PC-9 (cell line): Measurements from ENCODE around the gene TRPM1. TPM values are rescaled to one million over a fixed set of nuclear protein-coding genes. Genes with fewer than 3 reads are reported as not detected.

Experiments
- BruUV-seq: library from RNA; stranded (reverse); fragments of 400-500 nt; replicated peaks from 2 replicates; lab custom pipeline; 2021; lab: Mats Ljungman, UMichigan
- CTCF ChIA-PET: fragments of 300-600 bp; sonication (Branson Sonifier 250); formaldehyde crosslinking; loops from one replicate; lab custom pipeline; 2022; ENCODE audit warnings: antibody characterized with exemption; lab: Charles Lee
- POLR2A ChIA-PET: fragments of 300-600 bp; sonication (Branson Sonifier 250); formaldehyde crosslinking; loops from one replicate; lab custom pipeline; 2022; ENCODE audit warnings: antibody characterized with exemption; ENCODE audit not compliant: unreplicated experiment; lab: Charles Lee
- DNase-seq, 2 experiments: peaks; one replicate each; pipeline versions ENCODE4 v3.0.0 to v3.0.0-alpha.2; 2015 to 2022; ENCODE audit warnings: mixed read lengths in 1 of 2
- H2AFZ ChIP-seq: fragments of 200-600 bp; sonication (generic); 2 replicates; pipeline ENCODE4 v1.8.1; 2017; ENCODE audit warnings: antibody characterized with exemption
- H3F3A ChIP-seq: fragments of 200-600 bp; sonication (generic); 2 replicates; pipeline ENCODE4 v1.8.1; 2017; ENCODE audit warnings: antibody characterized with exemption, mild to moderate bottlenecking, low read depth; ENCODE audit not compliant: insufficient read depth
- H3K27ac ChIP-seq: fragments of 200-600 bp; sonication (generic); 2 replicates; pipeline ENCODE4 v1.6.1; 2016; ENCODE audit warnings: mixed run types
- H3K27me3 ChIP-seq: fragments of 200-600 bp; sonication (generic); 2 replicates; pipeline ENCODE4 v1.6.1; 2016; ENCODE audit warnings: low read depth, mixed run types; ENCODE audit not compliant: insufficient read depth
- H3K36me3 ChIP-seq: fragments of 200-600 bp; sonication (generic); 2 replicates; pipeline ENCODE4 v1.6.1; 2016; ENCODE audit warnings: low read depth, mixed run types
- H3K4me1 ChIP-seq: fragments of 200-600 bp; sonication (generic); replicated peaks from 2 replicates; pipeline ENCODE4 v1.6.1; 2016; ENCODE audit warnings: mixed run types; ENCODE audit not compliant: insufficient read depth
- H3K4me2 ChIP-seq: fragments of 200-600 bp; sonication (generic); 2 replicates; pipeline ENCODE4 v1.6.1; 2017; ENCODE audit warnings: mixed run types
- H3K4me3 ChIP-seq: fragments of 200-600 bp; sonication (generic); 2 replicates; pipeline ENCODE4 v1.6.1; 2016; ENCODE audit warnings: mixed run types
- H3K79me2 ChIP-seq: fragments of 200-600 bp; sonication (generic); 2 replicates; pipeline ENCODE4 v1.6.1; 2017; ENCODE audit warnings: low read depth, mixed run types
- H3K9me2 ChIP-seq: fragments of 200-600 bp; sonication (generic); 2 replicates; pipeline ENCODE4 v1.8.1; 2017; ENCODE audit warnings: mild to moderate bottlenecking; ENCODE audit not compliant: insufficient read depth
- H3K9me3 ChIP-seq: fragments of 200-600 bp; sonication (generic); 2 replicates; pipeline ENCODE4 v1.8.1; 2016; ENCODE audit warnings: low read depth; ENCODE audit not compliant: insufficient read depth
- H4K20me1 ChIP-seq: fragments of 200-600 bp; sonication (generic); 2 replicates; pipeline ENCODE4 v1.8.1; 2017; ENCODE audit not compliant: insufficient read depth
- CTCF ChIP-seq: fragments of 200-600 bp; sonication (generic); conservative IDR thresholded peaks from 2 replicates; pipeline ENCODE4 v1.6.1; 2017; ENCODE audit warnings: mixed run types, antibody characterized with exemption, mild to moderate bottlenecking, moderate library complexity
- EZH2 ChIP-seq: fragments of 200-600 bp; sonication (generic); IDR thresholded peaks from 2 replicates; pipeline ENCODE4 v1.8.0; 2017; ENCODE audit warnings: antibody characterized with exemption, low read depth
- intact Hi-C: fragments of 100-400 bp; cut with micrococcal nuclease; formaldehyde crosslinking; loops from one replicate; pipeline ENCODE4 v1.10.0; 2022; ENCODE audit not compliant: unreplicated experiment
- total RNA-seq: library from RNA; stranded (reverse); gene quantifications from 2 replicates; pipeline ENCODE4 v1.2.3, GENCODE V29; 2021

TRPM1 gene
- total RNA-seq, 1 experiment from 2014 or later = not detected

DNA sequence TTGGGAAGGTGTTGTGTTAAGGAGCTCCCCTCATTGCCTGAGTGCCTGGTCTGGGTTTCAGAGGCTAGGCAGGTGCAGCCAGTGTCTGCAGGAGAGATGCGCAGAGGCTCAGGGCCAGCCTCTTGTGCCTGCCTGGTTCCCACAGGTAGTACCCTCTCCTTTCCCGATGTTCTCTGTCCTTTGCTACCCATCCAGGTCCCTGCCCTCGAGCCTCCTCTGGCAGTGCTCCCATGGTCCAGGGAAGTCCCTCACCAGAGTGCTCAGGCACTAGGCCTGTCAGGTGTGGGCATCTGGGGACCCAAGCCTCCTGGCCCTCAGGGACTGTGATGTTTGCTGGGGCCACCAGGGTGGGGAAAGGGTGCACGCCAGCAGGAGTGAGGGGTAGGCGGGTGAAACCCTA lies 5.0 kb downstream of the TRPM1 start:
- Histone ChIP-seq H3K4me3 (no peak overlapping the region), H2AFZ (no peak overlapping the region), H3K27me3 (peaks cover 26% of the 10 kb centered on the region), H3K27ac (no peak overlapping the region), H3K36me3 (no peaks in the 10 kb centered on the region), H3F3A (no peaks in the 10 kb centered on the region), H3K79me2 (no peaks in the 10 kb centered on the region), H3K4me1 (no peaks in the 10 kb centered on the region), H3K9me2 (no peaks in the 10 kb centered on the region), H3K4me2 (no peak overlapping the region), H3K9me3 (no peaks in the 10 kb centered on the region), H4K20me1 (no peaks in the 10 kb centered on the region)
- POLR2A ChIA-PET = no interaction called here
- no TSS peak for BruUV-seq
- intact Hi-C loops = no loop called here
- no peak for TF ChIP-seq CTCF
- no peak for TF ChIP-seq EZH2
- DNase-seq = no peak
- CTCF ChIA-PET = no interaction called here

- H3K36me3 ChIP-seq = no peaks in the 10 kb centered on the region
- no peaks in the 10 kb centered on the region for H3K79me2 ChIP-seq
- H3K9me3 ChIP-seq = no peaks in the 10 kb centered on the region
- no peak overlapping the region for H3K4me3 ChIP-seq
- H3K4me1 ChIP-seq = no peaks in the 10 kb centered on the region
- CTCF ChIA-PET = no interaction called here
- no peak overlapping the region for H2AFZ ChIP-seq
- TF ChIP-seq EZH2 (no peak), CTCF (no peak)
- H3F3A ChIP-seq = no peaks in the 10 kb centered on the region
- intact Hi-C loops = no loop called here
- no TSS peak for BruUV-seq
- no peaks in the 10 kb centered on the region for H3K9me2 ChIP-seq
- no peak for DNase-seq
- H3K27ac ChIP-seq = no peak overlapping the region
- H4K20me1 ChIP-seq = no peaks in the 10 kb centered on the region
- peaks cover 12% of the 10 kb centered on the region for H3K27me3 ChIP-seq
- no peak overlapping the region for H3K4me2 ChIP-seq
- POLR2A ChIA-PET = no interaction called here
These were observed 10.0 kb downstream of the TRPM1 start for GRCh38 chr15:31091481-31091880.

DNA sequence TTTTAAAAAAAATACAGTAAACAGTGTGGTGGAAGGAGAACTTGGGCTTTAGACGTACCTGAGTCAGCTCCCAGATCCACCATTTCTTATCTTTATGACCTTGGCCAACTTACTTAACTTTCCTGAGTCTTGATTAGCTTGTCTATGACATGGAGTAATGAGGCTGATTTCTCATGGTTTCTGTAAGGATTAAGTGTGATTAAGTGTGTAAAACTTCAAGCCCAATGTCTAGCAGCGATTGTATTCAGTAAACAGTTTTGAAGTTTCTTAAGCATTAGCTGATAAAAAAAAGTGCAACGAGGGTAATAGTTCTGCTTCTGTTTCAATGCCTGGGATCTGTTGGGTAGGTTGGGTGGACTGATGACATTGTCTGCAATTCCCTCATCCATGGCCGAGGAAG lies 10.8 kb downstream of the TRPM1 start:
- TF ChIP-seq CTCF = no peak
- TF ChIP-seq EZH2 = no peak
- Histone ChIP-seq H3K4me3 (no peak overlapping the region), H3K36me3 (no peaks in the 10 kb centered on the region), H3K9me2 (no peaks in the 10 kb centered on the region), H3K27me3 (peaks cover 15% of the 10 kb centered on the region), H4K20me1 (no peaks in the 10 kb centered on the region), H3K27ac (no peak overlapping the region), H3K4me2 (no peak overlapping the region), H2AFZ (no peak overlapping the region), H3K79me2 (no peaks in the 10 kb centered on the region), H3K4me1 (no peaks in the 10 kb centered on the region), H3F3A (no peaks in the 10 kb centered on the region), H3K9me3 (no peaks in the 10 kb centered on the region)
- intact Hi-C loops = no loop called here
- POLR2A ChIA-PET = no interaction called here
- DNase-seq = no peak
- CTCF ChIA-PET = no interaction called here
- no TSS peak for BruUV-seq
